Endodermal cell (in vitro differentiated cells): ENCODE measurements around the gene SIM2. TPM values are rescaled to one million over a fixed set of nuclear protein-coding genes. Genes with fewer than 3 reads are reported as not detected.
"Not testable (repeated sequence)": the region's sequence is repeated elsewhere in the genome, so short reads cannot be mapped to it uniquely, and the experiment has no call there.

Experiments
- DNase-seq: peaks from one replicate; pipeline ENCODE4 v3.0.0-alpha.2; 2017
- H3K27ac ChIP-seq: 2 replicates; pipeline ENCODE4 v1.5.1; 2013; ENCODE audit warnings: mild to moderate bottlenecking, low read depth, low read length, moderate library complexity
- H3K27me3 ChIP-seq: 2 replicates; pipeline ENCODE4 v1.6.1; 2013; ENCODE audit warnings: mild to moderate bottlenecking, low read length, moderate library complexity; ENCODE audit not compliant: insufficient read depth, control insufficient read depth, poor library complexity, severe bottlenecking
- H3K36me3 ChIP-seq: 2 replicates; pipeline ENCODE4 v1.7.0; 2013; ENCODE audit warnings: mild to moderate bottlenecking, low read length, moderate library complexity; ENCODE audit not compliant: control insufficient read depth, insufficient read depth
- H3K4me1 ChIP-seq: one replicate; pipeline ENCODE4 v1.7.0; 2013; ENCODE audit warnings: low read length; ENCODE audit not compliant: control insufficient read depth, insufficient read depth
- H3K4me3 ChIP-seq: 2 replicates; pipeline ENCODE4 v1.5.1; 2013; ENCODE audit warnings: mild to moderate bottlenecking, low read length, moderate library complexity
- H3K9ac ChIP-seq: 2 replicates; pipeline ENCODE4 v1.6.1; 2013; ENCODE audit warnings: mild to moderate bottlenecking, low read length, moderate library complexity; ENCODE audit not compliant: poor library complexity, severe bottlenecking; ENCODE audit errors: extremely low read depth
- H3K9me3 ChIP-seq: 2 replicates; pipeline ENCODE4 v1.6.1; 2013; ENCODE audit warnings: mild to moderate bottlenecking, low read length, moderate library complexity; ENCODE audit not compliant: control insufficient read depth
- H3K27ac Mint-ChIP-seq: 2 replicates; pipeline ENCODE4 v1.8.0; 2020; ENCODE audit warnings: mixed read lengths
- H3K27me3 Mint-ChIP-seq: 2 replicates; pipeline ENCODE4 v1.8.0; 2021; ENCODE audit warnings: mild to moderate bottlenecking, mixed read lengths; ENCODE audit not compliant: insufficient read depth
- H3K36me3 Mint-ChIP-seq: 2 replicates; pipeline ENCODE4 v1.8.0; 2020; ENCODE audit warnings: low read depth, mixed read lengths
- H3K4me1 Mint-ChIP-seq: 2 replicates; pipeline ENCODE4 v1.8.0; 2020; ENCODE audit warnings: mixed read lengths
- H3K4me3 Mint-ChIP-seq: 2 replicates; pipeline ENCODE4 v1.8.0; 2020; ENCODE audit warnings: mild to moderate bottlenecking, moderate library complexity, mixed read lengths
- H3K9me3 Mint-ChIP-seq: 2 replicates; pipeline ENCODE4 v1.8.0; 2020; ENCODE audit warnings: mild to moderate bottlenecking, mixed read lengths
- CTCF ChIP-seq: fragments of 200-600 bp; sonication (generic); conservative IDR thresholded peaks from 2 replicates; pipeline ENCODE4 v1.5.0; 2021; ENCODE audit warnings: antibody characterized with exemption, mild to moderate bottlenecking
- WGBS, 2 experiments: methylation state at CpG; one replicate each; pipeline versions ENCODE4 v1.1.5 to v1.1.7; 2013; ENCODE audit warnings: missing lambda C conversion rate in 2 of 2, mixed read lengths in 1 of 2; ENCODE audit not compliant: insufficient coverage in 1 of 2, insufficient read length in 1 of 2; 5-methylcytosine and 5-hydroxymethylcytosine counted together
- total RNA-seq, 2 donors: library from RNA; stranded (reverse); fragmentation: NEBNext Ultra II Directional in 1 of 2; extraction: Animal tissue kit (Norgen Biotek cat#: 25700) in 1 of 2; gene quantifications; 2 replicates in 1 of 2; 3 replicates in 1 of 2; pipeline ENCODE4 v1.2.1, GENCODE V29; 2021

Gene SIM2
- total RNA-seq, 2 donors from 2014 or later = not detected

GRCh38 chr21:36656138-36656537, 42.8 kb upstream of the SIM2 start:
- Histone ChIP-seq H3K27ac (no peak overlapping the region), H3K36me3 (no peaks in the 10 kb centered on the region), H3K4me1 (no peaks in the 10 kb centered on the region), H3K4me3 (no peak overlapping the region), H3K27me3 (no peaks in the 10 kb centered on the region), H3K9ac (no peak overlapping the region), H3K9me3 (no peaks in the 10 kb centered on the region)
- no peak for TF ChIP-seq CTCF
- Mint-ChIP-seq H3K36me3 (no peaks in the 10 kb centered on the region), H3K4me3 (no peak overlapping the region), H3K4me1 (no peaks in the 10 kb centered on the region), H3K27ac (no peak overlapping the region), H3K9me3 (no peaks in the 10 kb centered on the region), H3K27me3 (peaks cover 11% of the 10 kb centered on the region)
- no peak for DNase-seq
- 95 to 97% methylated on average over 5 to 6 of the region's 6 CpGs for WGBS, 2 experiments

- H3K4me3 Mint-ChIP-seq, H3K27me3 ChIP-seq, H3K27ac Mint-ChIP-seq, H3K4me1 ChIP-seq, H3K36me3 ChIP-seq, H3K9me3 Mint-ChIP-seq, H3K9me3 ChIP-seq, H3K27ac ChIP-seq, H3K9ac ChIP-seq, H3K4me3 ChIP-seq, H3K4me1 Mint-ChIP-seq, H3K36me3 Mint-ChIP-seq, DNase-seq: not testable (repeated sequence)
- peaks cover 11% of the 10 kb centered on the region for H3K27me3 Mint-ChIP-seq
- 75 to 83% methylated on average over 1 of the region's 1 CpG for WGBS, 2 experiments
Measured at GRCh38 chr21:36657290-36657689, 41.6 kb upstream of the SIM2 start.

GRCh38 chr21:36657999-36658398, 40.9 kb upstream of the SIM2 start:
- Histone ChIP-seq H3K36me3 (no peaks in the 10 kb centered on the region), H3K4me1 (no peaks in the 10 kb centered on the region), H3K9me3 (no peaks in the 10 kb centered on the region), H3K27me3 (peaks cover 3% of the 10 kb centered on the region), H3K4me3 (no peak overlapping the region), H3K27ac (no peak overlapping the region), H3K9ac (no peak overlapping the region)
- Mint-ChIP-seq H3K27ac (no peak overlapping the region), H3K27me3 (peaks cover 10% of the 10 kb centered on the region), H3K36me3 (no peaks in the 10 kb centered on the region), H3K4me1 (peaks cover 3% of the 10 kb centered on the region), H3K4me3 (no peak overlapping the region), H3K9me3 (no peaks in the 10 kb centered on the region)
- DNase-seq = no peak
- WGBS, 2 experiments = 86% methylated on average over 1 of the region's 4 CpGs; no CpG with 5 or more reads in 1 of the 2 experiments
- no peak for TF ChIP-seq CTCF

- Histone ChIP-seq H3K9ac (no peak overlapping the region), H3K4me3 (no peak overlapping the region), H3K9me3 (no peaks in the 10 kb centered on the region), H3K4me1 (no peaks in the 10 kb centered on the region), H3K27ac (no peak overlapping the region), H3K27me3 (peaks cover 12% of the 10 kb centered on the region), H3K36me3 (no peaks in the 10 kb centered on the region)
- Mint-ChIP-seq H3K36me3 (no peaks in the 10 kb centered on the region), H3K4me1 (peaks cover 3% of the 10 kb centered on the region), H3K27me3 (peaks cover 15% of the 10 kb centered on the region), H3K9me3 (no peaks in the 10 kb centered on the region), H3K27ac (no peak overlapping the region), H3K4me3 (no peak overlapping the region)
- DNase-seq = no peak
- 83 to 92% methylated on average over 5 of the region's 5 CpGs for WGBS, 2 experiments
- no peak for TF ChIP-seq CTCF
Measured at GRCh38 chr21:36658926-36659325, 40.0 kb upstream of the SIM2 start.
